ENCODE measurements around the gene FCER2.
"Not testable (repeated sequence)": the region's sequence is repeated elsewhere in the genome, so short reads cannot be mapped to it uniquely, and the experiment has no call there.

The FCER2 gene

GRCh38 chr19:7645163-7645562 is 56.8 kb downstream of the FCER2 start:
- DNase-seq = no peak

DNA sequence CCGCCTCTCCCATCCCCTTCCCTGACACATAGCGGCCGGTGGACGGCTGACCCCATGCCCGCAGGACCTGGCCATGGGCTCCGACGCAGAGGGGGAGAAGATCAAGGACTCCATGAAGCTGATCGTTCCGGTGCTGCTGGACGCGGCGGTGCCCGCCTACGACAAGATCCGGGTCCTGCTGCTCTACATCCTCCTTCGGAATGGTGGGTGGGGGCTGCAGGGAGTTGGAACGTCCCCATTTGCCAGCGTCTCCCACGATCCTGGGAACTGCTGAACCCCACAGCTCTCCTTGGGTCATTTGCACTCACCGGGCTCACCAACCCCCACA is 57.4 kb downstream of the FCER2 start:
- DNase-seq = no peak

GRCh38 chr19:7643629-7644549 is 58.0 kb downstream of the FCER2 start:
- DNase-seq = not testable (repeated sequence)

GRCh38 chr19:7643031-7643415 is 58.9 kb downstream of the FCER2 start:
- no peak for DNase-seq

GRCh38 chr19:7642295-7643030 is 59.5 kb downstream of the FCER2 start:
- no peak for DNase-seq

GRCh38 chr19:7641290-7642276 is 60.3 kb downstream of the FCER2 start:
- no peak for DNase-seq

GRCh38 chr19:7640803-7641202 is 61.1 kb downstream of the FCER2 start:
- no peak for DNase-seq

DNA sequence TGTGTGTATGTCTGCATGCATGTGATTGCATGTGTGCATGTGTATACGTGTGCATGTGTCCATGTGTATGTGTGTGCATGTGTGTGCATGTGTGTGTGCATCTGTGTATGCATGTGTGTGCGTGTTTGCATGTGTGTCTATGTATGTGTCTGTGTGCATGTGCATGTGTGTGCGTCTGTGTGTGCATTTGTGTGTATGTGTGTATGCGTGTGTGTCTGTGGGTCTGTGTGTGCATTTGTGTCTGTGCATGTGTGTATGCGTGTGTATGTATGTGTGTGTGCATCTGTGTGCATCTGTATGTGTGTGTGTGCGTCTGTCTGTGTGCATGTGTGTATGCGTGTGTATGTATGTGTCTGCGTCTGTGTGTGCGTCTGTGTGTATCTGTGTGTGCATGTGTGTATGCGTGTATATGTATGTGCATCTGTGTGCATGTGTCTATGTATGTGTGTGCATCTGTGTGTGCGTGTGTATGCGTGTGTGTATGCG is 62.0 kb downstream of the FCER2 start:
- no peak for DNase-seq

- no peak for DNase-seq
Measured at GRCh38 chr19:7638802-7639465, 63.0 kb downstream of the FCER2 start.
